NK-92 (cell line): ENCODE measurements around the gene SLC26A9.
"Not testable (repeated sequence)": the region's sequence is repeated elsewhere in the genome, so short reads cannot be mapped to it uniquely, and the experiment has no call there.

ENCODE experiments used
- DNase-seq: peaks from one replicate; lab custom pipeline; 2025; ENCODE audit not compliant: unreplicated experiment; lab: John Stamatoyannopoulos, UW

Gene SLC26A9

DNA sequence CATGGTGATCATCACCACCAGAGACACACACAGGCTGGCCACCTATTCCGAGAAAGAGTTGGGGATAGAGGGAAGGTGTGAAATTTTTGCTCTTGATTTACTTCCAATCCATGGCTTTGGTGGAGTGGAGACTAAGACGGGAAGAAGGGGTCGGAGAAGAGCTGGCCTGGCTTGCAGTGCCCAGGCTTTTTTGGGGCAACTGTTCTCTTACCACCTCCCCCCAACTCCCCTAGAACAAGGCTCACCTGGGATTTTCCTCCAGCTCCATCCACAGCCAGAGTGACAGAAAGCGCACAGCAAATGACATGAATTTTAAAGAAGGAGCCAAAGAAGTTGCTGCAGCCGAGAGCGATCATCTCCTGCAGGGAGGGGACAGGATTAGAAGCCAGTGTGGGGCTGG lies 16.0 kb downstream of the SLC26A9 start:
- DNase-seq: no peak

DNA sequence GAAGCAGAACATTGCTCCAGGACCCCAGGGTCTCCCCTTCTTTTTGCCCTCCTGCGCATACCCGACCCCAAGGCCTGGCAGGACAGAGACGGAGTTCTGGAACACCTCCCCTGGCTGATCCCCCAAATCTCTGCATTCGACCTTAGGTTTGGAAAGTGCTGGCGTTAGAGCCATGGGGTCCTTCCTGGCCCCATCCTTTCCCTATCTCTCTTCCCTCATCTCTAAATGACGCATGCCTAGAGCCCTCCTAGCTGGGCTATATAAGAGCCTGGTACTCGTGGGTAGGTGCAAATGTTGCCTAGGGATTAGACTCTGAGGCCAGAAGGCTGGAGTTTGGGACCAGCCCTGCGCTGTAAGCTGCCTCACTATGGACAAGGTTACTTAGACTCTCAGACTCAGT lies 16.6 kb downstream of the SLC26A9 start:
- no peak for DNase-seq

GRCh38 chr1:205926213-205926612 lies 17.0 kb downstream of the SLC26A9 start:
- no peak for DNase-seq

DNA sequence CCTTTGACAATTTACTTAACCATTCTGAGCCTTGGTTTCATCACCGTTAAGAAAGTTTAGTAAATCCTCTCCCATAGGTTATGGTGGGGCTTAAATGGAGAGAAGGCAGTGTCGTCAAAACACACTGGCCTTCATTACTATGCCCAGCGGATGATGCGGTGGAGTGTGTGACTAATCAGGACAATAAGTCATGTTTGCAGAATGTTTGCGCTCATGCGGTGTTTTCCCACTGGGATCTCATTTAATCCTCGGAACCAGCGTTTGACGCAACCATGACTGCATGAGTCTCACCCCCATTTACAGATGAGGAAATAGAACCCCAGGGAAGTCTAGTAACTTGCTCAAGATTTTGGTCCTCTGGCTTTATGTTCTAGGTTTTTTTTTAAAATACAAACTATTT lies 17.5 kb downstream of the SLC26A9 start:
- no peak for DNase-seq

- DNase-seq: no peak
Measured at GRCh38 chr1:205924460-205924790, 18.8 kb downstream of the SLC26A9 start.

DNA sequence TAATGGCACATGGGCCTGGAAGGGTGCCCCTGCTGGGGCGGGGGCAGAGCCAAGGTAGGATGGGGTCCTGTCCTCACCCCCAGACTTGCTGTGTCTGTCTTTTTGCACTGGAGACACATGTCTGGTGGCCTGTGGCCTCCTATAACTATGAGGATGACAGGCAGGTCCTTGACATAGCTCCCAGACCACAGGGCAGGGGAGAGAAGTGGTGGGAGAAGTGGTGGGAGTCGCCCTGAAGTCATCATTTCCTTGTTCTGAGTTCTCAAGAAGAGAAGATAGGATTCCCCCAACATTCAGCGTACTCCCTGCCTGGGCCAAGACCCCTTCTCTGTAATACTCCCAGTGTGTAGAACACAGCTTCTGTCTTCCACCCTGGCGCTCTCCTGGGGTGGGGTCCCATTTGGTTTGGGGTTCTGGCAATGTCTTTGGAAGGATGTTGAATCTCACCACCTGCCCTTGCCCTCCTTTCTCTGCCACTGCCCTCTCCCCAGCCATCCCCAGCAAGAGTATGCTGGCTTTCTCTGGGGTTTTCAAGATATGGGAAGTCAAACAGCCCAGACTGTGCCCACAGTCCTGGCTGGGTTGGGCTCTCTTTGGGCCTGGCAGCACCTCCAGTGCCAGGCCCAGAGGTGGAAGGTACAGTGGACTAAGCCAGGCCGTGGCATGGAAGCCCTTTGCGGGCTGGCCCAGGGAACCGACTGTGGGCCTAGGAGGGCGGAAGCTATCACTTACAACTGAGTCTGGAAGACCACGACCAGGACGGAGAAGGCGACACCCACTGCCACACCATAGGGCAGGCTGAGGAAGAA lies 19.4 kb downstream of the SLC26A9 start:
- no peak for DNase-seq

GRCh38 chr1:205922806-205923205 lies 20.4 kb downstream of the SLC26A9 start:
- no peak for DNase-seq

GRCh38 chr1:205922314-205922713 lies 20.9 kb downstream of the SLC26A9 start:
- no peak for DNase-seq

GRCh38 chr1:205921570-205921909 lies 21.7 kb downstream of the SLC26A9 start:
- no peak for DNase-seq

DNA sequence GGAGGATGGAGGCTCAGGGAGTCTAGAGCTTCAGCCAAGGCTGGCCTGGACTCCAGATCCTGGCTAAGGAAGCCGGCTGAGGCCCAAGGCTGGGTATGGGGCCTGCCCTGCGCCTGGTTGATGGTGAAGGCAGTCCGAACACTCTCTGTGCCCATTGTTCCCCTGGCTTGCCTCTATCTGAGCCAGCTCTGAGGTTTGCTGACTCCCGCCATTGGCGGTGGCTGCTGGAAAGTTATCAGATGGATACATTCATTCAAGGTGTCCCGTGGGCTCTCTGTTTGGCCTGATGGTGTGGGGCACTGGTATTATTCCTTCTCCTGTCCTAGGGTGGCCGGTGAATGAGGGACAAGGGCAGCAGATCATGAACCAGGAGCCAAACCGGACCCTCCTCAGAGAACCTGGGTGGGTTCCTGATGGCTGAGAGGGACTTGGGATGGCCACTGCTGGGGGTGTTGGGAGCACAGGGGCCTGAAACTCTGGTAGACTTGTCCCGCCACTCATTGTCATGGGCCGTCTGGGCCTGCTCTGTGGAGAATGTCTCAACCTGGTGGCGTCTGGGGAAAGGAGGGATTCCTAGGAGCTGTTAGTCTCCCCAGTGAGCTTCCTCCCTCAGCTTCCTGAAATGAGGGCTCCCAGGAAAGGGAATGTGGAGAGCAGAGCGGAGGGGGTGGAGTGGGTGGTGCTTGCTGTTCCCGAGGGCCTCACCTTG lies 22.2 kb downstream of the SLC26A9 start:
- no peak for DNase-seq

DNA sequence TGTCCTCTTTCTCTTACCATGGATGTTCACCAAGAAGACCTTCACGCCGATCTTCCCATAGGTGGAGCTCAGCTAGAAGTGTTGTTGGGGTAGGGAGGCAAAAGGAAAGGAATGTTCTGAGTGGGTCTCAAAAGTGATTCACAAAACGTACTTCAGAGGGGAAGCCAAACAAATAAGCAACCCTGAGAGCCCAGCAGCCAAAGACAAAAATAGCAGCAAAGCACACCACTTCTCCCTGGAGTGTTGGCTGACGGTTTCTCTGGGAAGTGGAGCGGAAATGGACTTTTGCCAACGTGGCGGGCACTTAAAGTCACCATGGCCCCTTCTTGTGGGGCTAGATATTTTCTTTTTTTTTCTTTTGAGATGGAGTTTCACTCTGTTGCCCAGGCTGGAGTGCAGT lies 23.1 kb downstream of the SLC26A9 start:
- no peak for DNase-seq

DNA sequence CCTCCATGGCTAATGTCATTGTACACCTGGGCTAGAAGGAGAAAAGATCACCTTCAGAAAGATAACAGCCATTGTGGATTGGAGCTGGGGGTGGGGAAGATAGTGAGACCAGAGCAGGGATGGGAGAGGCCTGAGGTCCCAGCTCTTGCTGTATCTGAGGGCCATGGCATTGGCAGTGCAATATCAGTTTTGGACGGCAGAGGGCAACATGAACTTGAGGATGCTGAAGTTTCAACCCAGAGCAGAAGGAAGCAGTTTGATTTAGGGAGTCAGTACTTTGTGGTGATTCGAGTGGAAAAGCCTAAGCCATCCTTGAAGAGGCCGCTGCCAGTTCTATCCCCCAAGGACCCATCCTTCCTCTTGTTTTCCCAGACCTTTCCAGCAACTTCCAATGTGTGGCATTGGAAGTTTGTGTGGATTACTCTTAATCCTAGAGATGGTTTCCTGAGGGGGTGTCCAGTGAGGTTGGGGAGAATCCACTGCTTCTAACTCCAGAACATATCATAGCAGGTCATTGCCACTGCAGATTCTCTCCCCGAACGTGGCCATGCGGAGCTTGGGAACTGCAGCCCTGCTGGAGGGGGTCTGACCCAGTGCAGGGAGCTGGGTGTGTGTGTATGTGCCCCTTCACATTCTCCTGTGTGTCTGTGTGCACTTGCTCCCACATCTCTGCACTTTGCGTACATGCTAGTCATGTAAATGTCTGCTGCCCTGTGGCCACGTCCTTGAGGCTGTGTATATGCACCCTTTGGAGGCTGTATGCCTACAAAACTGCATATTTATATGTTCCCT lies 24.1 kb downstream of the SLC26A9 start:
- DNase-seq: no peak

DNA sequence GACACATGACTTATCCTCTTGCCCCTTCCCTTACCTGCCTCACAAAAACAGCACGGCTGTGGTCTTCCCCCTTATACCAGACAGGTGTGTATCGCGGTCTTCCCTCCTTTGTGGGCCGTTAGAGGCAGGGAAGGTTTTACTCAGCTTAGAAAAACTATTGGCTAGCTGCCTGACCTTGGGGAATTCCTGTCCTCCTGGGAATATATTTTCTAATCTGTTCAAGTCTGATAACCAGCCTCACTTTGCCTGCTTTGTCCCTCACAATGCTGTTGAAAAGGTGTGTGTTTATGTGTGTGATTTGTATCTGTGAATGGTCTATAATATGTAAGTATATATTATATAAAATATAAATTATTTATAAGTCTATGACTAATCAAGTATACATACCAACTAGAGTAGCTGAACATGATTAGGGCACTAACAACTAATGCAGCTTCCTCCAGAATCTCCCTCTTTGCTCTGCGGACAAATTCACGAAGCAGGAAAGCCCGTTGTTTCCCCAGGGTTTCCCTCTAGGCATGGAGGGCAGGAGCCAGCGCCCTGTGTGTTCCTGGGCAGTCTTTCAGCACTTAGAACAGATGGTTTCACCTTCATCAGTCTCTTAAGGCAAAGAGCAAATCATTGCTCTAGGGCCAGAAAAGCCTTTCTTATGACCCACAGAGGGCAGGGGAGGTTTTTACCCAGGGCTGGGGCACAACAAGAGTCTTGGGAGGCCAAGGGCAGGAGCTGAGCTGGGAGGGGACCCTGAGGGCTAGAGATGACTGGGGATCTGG lies 25.6 kb downstream of the SLC26A9 start:
- DNase-seq: no peak

- DNase-seq: no peak
Measured at GRCh38 chr1:205916541-205916940, 26.7 kb downstream of the SLC26A9 start.

GRCh38 chr1:205915354-205915990 lies 27.8 kb downstream of the SLC26A9 start:
- no peak for DNase-seq

GRCh38 chr1:205914730-205915129 lies 28.5 kb downstream of the SLC26A9 start:
- no peak for DNase-seq

GRCh38 chr1:205914155-205914507 lies 29.1 kb downstream of the SLC26A9 start:
- no peak for DNase-seq

DNA sequence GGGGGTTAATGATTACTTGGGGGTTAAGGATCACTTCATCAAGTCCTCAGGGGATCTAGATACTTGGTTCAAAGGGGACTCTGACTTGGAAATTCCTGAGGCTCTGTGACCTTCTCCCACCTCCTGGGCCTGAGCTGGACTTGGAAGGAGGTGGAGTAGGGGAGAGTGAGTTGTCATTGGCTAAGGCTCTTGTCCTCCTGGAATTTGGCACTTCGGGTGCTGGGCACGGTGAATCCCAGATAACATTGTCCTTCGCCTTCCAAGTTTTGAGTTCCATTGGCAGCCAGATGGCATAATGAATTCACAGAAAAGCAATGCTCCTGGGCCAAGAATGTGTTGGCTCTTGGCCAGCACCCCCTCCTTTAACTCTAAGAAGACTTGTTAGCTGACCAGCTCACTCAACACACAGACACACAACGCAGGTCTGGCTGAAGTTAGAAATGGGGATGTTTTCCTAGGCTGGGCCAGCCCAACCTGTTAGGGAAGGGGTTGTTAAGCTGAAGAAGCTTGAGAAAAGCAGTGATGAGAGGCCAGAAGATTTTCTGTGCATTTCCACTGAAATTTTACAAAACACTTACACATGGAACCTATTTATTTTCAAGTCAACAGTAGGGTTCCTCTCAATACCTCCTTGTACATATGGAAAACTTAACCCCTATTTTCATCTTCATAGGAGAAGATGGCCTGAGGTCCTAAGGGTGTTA lies 29.7 kb downstream of the SLC26A9 start:
- no peak for DNase-seq

GRCh38 chr1:205907794-205908193 lies 35.5 kb downstream of the SLC26A9 start:
- no peak for DNase-seq

GRCh38 chr1:205905095-205905494 lies 38.2 kb downstream of the SLC26A9 start:
- DNase-seq: not testable (repeated sequence)
